NCI-H446 treated with DMSO at 0.1 percent for 48 hours (cell line): ENCODE results near the gene VGLL4.
"Not testable (repeated sequence)": the region's sequence is repeated elsewhere in the genome, so short reads cannot be mapped to it uniquely, and the experiment has no call there.

Experiments
- DNase-seq: peaks from one replicate; lab custom pipeline; 2025; lab: John Stamatoyannopoulos, UW

VGLL4 gene, protein sequence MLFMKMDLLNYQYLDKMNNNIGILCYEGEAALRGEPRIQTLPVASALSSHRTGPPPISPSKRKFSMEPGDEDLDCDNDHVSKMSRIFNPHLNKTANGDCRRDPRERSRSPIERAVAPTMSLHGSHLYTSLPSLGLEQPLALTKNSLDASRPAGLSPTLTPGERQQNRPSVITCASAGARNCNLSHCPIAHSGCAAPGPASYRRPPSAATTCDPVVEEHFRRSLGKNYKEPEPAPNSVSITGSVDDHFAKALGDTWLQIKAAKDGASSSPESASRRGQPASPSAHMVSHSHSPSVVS

DNA sequence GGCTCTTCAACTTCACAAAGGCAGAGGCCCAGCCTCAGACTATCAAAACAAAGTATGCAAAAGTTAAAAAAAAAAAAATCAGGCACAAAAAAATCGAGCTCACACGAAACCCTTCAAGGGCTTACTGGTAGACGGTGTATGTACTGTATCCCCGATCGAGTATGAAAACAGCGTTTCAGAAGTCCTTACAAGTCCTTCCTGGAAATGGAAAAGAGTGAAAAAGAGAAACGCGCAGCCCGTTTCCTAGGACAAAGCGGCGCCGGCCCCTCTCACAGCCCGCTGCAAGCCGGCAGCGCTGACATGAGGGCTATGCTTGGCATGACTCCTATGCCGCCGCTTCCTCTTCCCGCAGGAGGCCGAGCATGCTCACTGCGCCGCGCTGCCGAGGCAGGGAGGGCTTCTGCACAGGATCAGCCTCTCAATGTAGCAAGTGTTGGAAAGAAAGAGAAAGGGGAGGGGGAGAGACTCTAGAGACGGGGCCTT is at the start of gene VGLL4:
Gene VGLL4 (minus strand): TSS at position 311 of the 483 bp plus-strand sequence. CDS start 397 bp downstream, outside the sequence.
- DNase-seq = peak; percentile 80

DNA sequence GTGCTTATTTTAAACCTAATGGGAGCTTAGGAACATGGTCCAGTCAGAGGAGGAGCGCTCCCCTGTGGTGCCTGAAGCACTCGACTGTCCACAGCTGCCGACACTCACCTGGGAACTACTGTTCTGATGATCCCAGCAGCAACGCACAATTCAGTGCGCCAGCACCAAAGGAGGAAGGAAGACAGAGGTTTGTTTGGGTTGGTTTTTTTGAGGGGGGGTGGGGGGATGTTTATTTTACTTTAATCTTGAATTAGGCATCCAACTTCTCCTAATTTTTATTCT is 48.8 kb upstream of the VGLL4 start:
- no peak for DNase-seq

DNA sequence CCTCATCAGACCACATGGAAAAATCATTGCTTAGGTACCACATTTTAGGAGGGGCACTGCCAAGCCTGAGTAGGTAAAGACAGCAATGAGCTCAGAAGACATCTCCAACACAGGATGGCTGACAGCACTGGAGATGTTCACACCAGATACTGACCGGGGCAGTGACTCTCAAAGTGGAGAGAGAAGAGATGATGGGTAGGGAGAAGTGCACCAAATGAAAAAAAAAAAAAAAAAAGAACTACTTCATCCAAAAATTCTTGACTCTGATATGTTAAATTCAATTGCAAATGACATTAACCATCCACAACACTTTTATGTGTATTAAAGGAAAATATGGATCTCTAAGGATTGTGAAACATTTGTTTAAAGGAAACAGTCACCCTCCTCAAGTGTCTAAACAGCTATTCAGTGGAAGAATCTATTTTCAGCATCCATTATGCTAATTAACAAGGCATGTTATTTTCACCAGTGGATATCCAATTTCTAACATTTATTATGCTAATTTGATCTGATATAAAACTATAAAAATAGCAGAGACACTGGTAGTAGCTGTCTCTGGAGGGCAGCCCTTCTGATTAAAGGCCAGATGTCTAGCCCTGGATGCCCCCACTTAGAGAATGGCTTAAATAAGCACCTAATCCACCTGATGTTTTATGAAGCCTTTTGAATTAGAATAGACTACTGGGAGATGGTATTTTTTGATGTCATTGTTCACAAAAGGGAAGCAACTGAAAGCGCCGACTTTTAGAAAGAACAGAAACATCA is 48.2 kb upstream of the VGLL4 start:
- DNase-seq = no peak

DNA sequence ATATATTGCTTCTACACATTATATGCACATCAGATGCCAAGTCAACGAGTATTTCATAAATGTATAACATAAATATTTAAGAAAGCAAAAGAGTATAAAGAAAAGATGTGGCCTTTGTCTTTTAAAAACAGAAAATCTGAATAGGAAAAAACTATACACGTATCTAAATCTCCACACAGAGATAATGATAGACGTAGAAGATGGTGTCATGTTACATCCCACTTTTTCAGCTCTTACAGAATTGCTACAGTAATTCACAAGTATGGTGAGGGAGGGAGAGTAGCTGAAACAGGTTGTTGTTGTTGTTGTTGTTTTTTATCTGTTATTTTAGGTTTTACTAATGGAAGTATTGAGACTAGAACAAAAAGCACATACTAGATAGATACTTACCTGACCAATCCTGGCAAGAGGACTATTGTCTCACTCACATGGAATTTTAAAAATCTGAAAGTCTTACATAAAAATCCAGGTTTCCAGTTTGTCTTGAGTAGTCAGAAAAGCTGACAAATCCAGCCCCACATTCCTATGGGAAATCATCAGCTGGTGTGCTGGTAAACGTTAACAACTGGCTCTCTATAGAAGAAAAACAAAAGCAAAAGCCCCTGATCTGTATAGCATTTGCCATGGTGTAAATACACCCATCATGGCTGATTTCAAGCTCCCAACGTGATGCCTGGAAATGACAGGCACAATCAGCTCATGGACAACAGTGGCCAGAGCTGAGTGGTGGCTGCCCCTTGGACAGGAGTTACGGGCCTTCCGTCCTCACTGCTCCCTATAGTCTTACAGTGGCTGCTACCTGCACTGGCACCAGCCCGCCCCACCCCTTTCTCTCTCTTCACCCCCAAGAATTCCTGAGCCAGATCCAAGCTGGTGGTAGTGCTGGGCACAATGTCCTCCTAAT is 47.4 kb upstream of the VGLL4 start:
- DNase-seq = no peak

DNA sequence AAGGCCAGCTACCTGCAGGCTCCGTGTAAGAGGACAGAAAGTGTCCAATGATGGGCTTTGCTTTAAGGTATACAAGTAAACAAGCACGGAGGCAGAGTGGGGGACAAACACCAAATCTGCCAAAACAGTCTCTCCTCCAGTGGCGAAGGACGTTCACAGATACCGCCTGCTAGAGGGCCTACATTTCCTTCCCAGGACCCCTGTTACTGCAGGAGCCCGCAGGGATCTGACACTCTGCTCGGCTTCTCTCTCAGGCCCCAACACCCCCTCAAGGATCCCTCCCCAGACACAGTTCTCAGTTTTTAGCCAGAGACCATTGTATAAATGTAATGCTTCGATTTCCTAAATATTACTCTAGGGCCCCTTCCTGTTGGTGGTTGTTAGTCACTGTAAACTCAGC is 46.0 kb upstream of the VGLL4 start:
- no peak for DNase-seq

DNA sequence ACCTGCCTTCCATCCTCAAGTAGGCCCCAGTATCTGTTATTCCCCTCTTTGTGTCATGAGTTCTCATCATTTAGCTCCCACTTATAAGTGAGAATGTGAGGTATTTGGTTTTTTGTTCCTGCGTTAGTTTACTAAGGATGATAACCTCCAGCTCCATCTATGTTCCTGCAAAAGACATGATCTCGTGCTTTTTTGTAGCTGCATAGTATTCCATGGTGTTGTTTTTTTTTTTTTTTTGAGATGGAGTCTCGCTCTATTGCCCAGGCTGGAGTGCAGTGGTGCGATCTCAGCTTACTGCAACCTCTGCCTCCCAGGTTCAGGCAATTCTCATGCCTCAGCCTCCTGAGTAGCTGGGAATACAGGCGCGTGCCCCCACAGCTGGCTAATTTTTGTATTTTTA is 41.3 kb upstream of the VGLL4 start:
- DNase-seq = not testable (repeated sequence)

DNA sequence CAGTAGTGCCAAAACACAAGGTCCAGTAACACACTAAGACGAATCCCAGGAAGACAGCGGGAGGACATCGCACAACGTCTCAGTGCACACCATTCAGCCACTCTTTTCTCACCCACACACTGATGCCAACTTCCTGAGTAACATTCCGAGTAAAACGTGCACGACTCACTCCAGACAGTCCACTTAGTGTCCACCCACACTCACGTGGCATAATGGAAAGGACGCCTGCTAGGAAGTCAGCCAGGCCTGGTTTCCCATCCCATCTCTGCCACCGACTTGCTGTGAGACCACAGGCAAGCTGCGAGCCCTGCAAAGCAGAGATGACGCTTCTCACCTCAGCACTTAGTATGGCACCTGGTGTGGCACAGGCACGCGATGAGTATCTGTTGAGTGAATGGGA is 36.8 kb upstream of the VGLL4 start:
- no peak for DNase-seq

DNA sequence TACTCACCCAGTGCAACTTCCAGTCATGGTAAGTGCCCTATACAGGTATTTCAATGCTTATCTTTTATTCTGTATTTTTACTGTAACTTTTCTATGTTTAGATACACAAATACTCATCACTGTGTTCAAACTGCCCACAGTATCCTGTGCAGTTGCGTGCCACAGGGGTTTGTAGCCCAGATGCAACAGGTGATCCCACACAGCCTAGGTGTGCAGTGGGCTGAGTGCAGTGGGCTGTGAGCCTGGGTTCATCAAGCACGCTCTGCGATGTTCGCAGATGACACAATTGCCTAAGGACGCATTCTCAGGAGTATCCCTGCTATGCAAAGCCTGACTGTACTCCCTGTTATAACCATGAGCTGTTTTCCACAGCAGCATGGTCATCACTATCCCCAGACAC is 36.2 kb upstream of the VGLL4 start:
- no peak for DNase-seq

DNA sequence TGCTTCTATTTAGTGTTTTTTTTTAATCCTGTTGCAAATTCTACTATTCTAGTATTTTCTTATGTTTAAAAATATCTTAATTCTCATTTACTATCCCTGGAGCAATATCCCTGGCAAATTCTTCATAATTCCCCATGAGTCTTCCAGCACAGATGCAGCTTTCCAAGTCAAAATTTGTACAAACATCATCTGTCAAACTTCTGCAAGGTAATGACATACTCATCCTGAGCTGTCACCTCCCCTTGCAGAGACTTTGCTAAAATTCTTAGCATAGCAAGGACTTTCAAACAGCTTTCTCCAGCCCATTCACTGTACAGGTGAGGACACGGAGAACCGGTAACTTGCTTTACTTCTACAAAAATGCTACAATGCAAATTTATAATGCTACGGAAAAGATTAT is 28.6 kb upstream of the VGLL4 start:
- no peak for DNase-seq

DNA sequence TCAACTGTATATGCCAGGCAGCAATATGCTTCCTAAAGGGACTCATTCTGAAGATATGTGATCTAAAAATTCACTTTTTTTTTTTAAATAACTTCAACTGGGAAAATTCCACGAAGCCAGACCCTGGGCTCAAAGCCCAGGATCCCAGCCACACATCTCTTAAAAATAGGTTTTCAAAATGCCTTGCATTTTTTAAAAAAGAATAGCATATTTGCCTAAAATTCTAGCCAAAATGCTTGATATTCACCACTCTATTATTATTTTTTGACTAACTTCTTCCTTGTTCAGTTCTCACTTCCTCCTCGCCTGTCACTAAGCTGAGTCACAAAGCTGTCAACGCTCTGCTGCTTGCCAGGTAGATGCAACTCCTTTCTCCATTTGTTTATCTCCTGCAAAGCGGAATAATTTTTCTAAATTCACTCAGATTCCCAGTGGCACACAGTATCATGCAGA is 28.0 kb upstream of the VGLL4 start:
- DNase-seq = no peak

DNA sequence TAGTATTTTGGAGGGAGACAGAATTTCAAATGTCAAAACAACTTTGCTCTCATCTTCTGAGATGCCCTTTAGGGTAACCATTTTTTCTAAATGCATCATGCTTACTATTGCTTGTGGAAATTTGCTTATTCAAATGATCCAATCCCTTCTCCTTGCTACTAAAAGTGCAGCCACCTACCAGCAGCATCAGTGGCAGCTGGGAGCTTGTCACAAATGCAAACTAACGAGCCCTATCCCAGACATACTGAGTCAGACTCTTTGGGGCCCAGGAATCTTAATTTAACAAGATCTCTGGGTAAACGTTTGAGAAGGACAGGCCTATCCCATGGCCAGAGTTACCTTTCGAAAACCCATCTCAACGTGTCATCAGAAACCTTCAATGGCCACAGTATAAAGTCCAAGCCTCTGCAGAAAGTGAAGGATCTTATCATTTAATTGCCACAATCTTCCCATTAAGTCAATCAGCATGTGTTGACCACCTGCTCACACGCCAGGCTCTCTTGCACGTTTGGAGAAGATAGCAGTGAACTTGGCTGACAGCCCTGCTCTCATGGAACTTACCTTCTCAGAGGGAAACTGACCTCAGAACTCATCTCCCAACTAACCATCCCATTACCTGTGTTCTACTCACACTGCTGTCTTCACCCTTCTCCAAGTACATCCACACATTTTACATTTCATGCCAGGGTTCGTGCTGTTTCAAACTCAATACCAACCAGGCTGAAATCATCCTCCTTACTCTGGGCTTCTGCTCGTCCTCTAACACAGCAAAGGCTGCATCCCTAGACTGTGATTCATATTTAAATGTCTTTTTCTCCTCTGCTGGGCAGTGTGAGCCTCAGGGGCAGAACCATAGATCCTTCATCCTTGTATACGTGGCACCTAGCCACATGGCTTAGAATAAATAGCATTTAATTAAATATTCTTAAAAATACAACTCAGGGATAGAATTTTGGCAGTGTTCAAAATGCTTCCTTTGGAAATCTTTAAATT is 24.8 kb upstream of the VGLL4 start:
- no peak for DNase-seq

DNA sequence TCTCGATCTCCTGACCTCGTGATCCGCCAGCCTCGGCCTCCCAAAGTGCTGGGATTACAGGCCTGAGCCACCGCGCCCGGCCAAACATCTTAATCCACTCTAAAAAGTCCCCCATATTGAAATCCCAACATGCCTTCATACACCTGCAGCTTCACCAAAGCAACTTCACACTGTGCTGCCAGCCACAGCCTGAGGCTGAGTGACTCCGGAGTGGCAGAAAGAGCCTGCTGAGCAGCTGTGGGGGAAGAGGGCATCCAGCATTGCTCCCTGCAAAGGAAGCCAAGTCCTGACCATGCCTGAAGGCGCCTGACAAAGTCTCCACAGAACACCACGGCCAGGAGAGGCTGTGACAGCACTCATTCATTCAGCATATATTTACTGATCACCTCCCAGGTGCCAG is 21.6 kb upstream of the VGLL4 start:
- DNase-seq = no peak

DNA sequence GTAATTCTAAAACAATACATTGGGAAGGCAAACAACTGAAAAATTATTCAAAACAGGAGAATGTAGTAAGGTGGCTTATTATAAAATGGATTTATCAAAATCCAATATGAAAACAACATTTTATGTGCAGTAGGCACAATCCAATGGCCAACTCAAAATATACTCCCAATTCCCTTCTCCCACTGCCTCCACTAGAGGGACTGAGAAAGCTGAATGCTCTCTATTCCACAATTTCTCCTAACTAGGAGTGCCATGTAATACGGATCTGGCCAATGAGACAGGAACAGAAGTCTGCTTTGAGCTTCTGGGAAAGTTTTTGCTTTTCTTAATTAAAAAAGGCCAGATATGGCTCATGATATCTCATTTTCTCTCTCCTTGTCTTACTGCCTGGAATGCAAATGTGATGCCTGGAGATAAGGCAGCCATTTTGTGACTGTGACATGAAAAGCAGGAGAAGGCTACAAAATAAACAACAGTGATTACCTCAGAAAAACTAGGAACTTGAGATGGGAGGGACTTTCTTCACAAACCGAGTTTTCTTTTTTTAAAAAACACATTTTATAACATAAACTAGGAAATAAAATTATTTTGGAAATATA is 18.8 kb upstream of the VGLL4 start:
- peak; percentile 6 for DNase-seq

DNA sequence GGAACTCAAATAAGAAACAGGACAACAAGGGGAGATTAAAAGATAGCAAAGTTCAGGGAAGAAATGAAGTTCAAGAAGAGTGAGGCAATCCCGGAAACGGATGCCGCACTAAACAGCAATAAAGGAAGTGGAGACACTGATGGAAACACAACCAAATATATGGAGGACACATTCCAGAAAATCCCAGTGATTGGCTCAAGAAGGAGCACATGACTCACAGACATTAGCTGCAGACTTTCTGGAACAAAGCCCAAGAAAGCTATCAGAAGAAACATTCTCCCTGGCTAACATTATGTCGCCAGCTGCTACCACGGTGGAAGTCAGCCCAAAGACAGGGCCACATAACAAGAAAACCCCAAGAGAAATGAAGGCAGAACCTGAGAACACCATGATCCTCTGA is 18.1 kb upstream of the VGLL4 start:
- DNase-seq = peak; percentile 38

DNA sequence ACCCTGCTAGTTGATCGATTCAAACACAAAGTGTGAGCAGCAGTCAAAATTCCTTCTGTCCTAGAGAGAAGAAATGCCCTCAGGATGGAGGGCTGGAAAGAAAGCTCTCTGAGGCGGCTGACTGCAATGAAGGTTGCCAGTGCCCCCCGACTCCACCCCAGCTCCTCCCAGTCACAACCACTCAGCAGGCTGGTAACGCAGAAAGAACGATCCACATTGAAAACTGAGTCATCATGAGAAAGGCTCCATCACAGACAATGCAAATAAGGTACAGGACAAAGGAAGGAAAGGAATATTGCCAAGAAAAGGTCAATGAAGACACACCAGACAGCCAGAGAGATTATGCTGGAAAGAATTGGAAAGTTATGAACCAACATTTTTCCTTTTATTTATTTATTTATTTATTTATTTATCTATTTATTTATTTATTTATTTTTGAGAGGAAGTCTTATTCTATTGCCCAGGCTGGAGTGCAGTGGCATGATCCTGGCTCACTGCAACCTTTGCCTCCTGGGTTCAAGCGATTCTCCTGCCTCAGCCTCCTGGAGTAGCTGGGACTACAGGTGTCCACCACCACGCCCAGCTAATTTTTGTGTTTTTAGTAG is 17.4 kb upstream of the VGLL4 start:
- no peak for DNase-seq

DNA sequence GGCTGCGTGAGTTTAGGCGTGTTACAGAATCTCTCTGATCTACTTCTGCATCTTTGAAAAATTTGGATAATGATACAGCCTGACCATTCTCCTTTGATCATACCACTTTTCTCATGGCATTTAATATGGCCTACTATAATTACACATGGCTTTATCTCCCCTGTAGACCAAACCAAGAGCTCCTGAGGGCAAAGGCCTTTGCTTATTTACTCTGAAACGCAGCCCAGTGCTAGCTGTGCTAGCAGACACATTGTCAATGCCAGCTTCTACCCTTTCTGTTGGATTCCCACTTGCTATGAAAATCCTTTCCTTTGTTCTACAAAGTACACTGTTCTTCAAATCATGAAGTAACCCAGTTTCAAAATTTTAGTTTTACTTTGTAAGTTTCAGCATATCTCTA is 16.5 kb upstream of the VGLL4 start:
- no peak for DNase-seq

DNA sequence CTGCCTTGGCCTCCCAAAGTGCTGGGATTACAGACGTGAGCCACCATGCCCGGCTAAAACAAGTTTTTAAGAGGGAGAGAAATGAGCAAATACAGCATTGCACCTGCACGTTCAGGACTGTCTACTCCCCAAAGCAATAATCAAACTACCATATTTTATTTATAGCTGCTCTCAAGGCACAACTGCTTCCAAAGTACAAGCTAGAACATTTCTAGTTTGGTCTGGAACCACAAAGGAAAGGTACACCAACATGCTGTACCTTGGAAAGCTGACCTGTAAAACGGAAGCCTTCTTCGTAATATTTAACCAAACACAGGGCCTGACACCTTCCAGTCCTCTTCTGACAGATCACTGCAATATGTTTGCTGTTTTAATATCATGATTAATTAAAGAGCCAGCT is 14.5 kb upstream of the VGLL4 start:
- DNase-seq = no peak

DNA sequence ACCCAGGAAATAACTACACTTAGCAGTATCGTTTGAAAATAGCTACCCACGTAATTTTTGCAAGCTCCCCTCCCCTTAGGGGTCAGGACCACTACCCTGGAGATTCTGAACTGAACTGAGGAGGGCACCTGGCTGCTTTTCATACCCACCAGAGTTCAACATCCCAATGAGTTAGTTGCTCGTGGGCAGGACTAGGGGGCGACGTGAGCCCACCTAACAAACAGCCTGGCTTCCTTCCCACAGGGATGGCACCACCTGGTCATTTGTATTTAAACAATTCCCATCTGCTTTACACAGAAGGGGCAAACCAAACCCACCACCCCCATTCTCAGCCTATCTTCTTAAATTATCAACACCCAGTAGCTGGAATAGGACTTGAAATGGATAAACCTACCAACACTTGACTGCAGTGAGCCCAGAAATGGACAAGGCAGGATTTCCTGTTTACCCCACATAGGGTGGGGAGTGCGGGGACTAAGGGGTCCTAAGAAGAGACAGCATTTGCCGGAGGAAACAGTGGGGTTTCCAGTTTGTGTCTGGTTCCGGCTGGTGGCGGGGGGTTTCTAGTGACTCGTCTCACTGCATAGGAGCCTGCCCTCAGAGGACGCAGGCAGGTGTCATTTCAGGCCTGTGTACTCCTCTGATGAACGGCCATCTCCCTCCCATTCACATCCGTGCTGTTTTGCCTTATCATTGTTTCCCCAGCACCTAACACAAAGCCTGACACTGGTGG is 11.6 kb upstream of the VGLL4 start:
- no peak for DNase-seq

DNA sequence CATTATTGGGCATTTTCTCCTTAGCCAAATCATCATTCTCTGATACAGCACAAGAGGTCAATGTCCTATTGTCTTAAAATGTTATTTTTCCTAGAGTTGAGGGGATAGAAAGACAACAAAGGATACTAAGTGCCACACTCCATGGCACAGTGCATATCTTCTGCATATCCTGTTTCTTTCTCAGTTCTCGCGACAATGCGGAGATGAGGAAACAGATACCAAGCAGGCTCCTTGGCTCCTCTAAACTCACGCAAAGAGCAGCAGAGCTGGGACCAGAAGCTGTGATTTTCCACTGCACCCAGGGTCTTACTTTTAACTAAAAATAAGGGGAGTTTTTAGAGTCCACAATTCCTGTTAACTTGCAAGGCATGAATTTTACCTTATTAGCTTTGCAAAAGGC is 10.5 kb upstream of the VGLL4 start:
- no peak for DNase-seq
